ENCODE measurements around the gene MYB.

MYB gene

GRCh38 chr6:135268263-135268662 is 87.2 kb downstream of the MYB start:
- no peaks in the 10 kb centered on the region for H4K20me1 ChIP-seq (ENCODE audit: insufficient read depth)
- no peak overlapping the region; the same call in 1 of the 2 replicates for H2AFZ ChIP-seq (ENCODE audit: low read depth)
- no peak overlapping the region for H3K4me3 ChIP-seq (IDR thresholded peaks at IDR 0.05; ENCODE audit: insufficient read depth, low read depth, low read length)
- H3K4me1 ChIP-seq (ENCODE audit: low read depth, poor library complexity, severe bottlenecking): peaks cover 64% of the 10 kb centered on the region
- no peaks in the 10 kb centered on the region for H3K27me3 ChIP-seq (ENCODE audit: insufficient read depth, low read depth)
- TF ChIP-seq CTCF (conservative IDR thresholded peaks at IDR 0.05; ENCODE audit: low read depth, low read length): no peak
- no peaks in the 10 kb centered on the region for H3K36me3 ChIP-seq (ENCODE audit: insufficient read depth)
- H3K27ac ChIP-seq: no peak overlapping the region; the same call in 1 of the 2 replicates
- H3K9ac ChIP-seq: no peak overlapping the region
- H3K79me2 ChIP-seq (ENCODE audit: insufficient read depth, low read depth): no peaks in the 10 kb centered on the region
- H3K4me2 ChIP-seq: no peak overlapping the region; the same call in 1 of the 2 replicates

- H3K36me3 ChIP-seq (ENCODE audit: insufficient read depth): no peaks in the 10 kb centered on the region
- no peaks in the 10 kb centered on the region for H3K27me3 ChIP-seq (ENCODE audit: insufficient read depth, low read depth)
- H3K4me2 ChIP-seq: no peak overlapping the region
- H3K9ac ChIP-seq: no peak overlapping the region
- H3K4me3 ChIP-seq (IDR thresholded peaks at IDR 0.05; ENCODE audit: insufficient read depth, low read depth, low read length): no peak overlapping the region
- H2AFZ ChIP-seq (ENCODE audit: low read depth): no peak overlapping the region
- TF ChIP-seq CTCF (conservative IDR thresholded peaks at IDR 0.05; ENCODE audit: low read depth, low read length): no peak
- no peak overlapping the region for H3K27ac ChIP-seq
- peaks cover 64% of the 10 kb centered on the region for H3K4me1 ChIP-seq (ENCODE audit: low read depth, poor library complexity, severe bottlenecking)
- no peaks in the 10 kb centered on the region for H3K79me2 ChIP-seq (ENCODE audit: insufficient read depth, low read depth)
- no peaks in the 10 kb centered on the region for H4K20me1 ChIP-seq (ENCODE audit: insufficient read depth)
Observed at GRCh38 chr6:135268740-135269139, 87.6 kb downstream of the MYB start.

Measured in KMS-11 (cell line).